NCI-H2171 (cell line): Measurements from ENCODE around the gene KCNIP3.
A peak's percentile ranks its signal among the peaks of the same experiment; 100 is the strongest.
"Not testable (repeated sequence)": the region's sequence is repeated elsewhere in the genome, so short reads cannot be mapped to it uniquely, and the experiment has no call there.

ENCODE experiments used
- DNase-seq: peaks from one replicate; lab custom pipeline; 2025; lab: John Stamatoyannopoulos, UW

The KCNIP3 gene

DNA sequence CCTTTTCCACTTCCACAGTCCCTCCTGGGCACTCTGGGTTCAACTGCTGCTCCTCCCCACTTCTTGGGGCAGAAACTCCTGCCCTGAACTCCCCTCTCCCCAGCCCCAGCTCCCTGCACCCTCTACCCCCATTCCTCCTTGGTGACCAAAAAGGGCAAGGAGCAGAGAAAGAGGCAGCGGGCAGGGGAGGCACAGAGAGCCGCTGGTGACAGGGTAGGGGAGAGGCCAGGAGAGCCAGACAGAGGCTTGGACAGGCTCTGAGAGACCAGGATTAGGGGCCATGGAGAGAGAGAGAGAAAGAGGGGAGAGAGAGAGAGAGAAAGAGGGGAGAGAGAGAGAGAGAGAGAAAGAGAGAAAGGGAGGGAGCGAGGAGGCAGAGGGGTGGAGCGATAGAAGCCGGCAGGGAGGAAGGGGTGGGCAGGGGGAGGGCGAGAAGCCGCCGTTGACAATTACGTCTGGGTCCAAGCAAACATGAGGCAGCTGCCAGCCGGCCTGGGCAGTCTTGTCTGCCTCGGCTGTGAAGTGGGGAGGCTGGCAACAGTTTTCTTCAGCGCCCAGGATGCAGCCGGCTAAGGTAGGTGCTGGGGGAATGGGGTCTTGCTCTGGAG lies at the start of gene KCNIP3:
Gene KCNIP3 (plus strand): TSS at position 468 of the 608 bp plus-strand sequence. CDS start 92 bp downstream, at position 560.
- DNase-seq, result peak; percentile 54

DNA sequence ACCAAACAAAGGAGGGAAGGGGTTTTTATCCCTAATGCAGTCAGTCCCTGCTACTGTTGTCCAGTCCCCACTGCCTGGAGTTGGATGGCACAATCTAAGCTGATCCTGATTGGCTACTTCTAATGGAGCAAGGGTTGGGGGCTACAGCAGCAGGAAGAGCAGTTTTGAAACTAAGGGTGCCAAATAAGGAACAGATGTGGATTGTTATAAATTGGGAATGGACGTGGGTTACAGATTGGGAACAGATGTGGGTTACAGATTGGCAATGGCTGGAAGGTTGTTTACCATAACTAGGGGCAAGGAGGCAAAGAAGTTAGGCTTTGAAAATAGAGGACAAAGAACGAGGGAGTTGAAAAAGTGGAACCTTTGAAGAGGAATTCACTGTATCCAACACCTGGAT lies 38.9 kb upstream of the KCNIP3 start:
- no peak for DNase-seq

DNA sequence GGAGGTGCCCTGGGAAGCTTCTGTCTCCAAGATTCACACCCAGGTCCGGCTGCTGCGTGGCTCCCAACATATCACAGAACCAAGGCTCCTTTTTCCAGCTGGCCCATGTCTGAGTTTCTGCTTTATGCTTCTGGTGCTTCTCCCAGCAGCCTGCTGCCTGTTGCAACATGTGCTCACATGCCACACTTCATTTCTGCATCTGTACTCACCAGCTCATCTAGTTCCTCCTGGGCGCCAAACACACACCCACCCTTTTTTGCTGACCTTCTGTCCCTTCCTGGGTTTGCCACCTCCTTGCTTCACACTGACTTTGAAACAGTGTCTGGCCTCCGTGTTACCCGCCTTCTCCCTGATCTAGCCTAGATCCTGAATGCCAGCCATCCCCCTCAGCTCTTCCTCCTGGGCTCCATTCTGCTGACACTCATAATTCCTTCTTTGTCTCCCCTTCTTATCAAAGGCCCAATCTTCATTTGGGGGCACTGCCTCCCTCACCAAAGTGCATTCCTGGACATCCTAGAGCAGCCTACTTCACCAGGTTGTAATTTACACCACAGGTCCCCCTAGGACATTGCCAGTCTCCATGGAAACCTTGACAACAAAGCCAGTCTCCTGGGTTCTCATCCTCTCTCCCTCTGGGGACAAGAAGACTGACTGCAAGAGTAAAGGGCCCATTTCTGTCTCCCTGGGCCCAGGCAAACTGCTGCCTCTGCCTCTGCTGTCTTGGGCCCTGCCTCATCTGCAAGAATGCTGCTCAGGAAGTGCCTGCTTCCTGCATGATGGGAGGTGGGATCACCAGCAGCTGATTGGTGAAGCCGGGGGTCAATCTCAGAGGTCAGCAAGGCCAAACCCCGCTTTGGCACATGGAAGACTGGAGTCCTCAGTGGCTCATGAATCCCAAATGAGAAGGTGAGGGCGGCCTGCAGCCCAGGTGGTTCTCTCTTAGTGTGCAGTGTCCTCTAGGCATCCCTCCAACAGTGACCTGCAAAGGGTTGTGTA lies 36.8 kb upstream of the KCNIP3 start:
- peak; percentile 20 for DNase-seq

DNA sequence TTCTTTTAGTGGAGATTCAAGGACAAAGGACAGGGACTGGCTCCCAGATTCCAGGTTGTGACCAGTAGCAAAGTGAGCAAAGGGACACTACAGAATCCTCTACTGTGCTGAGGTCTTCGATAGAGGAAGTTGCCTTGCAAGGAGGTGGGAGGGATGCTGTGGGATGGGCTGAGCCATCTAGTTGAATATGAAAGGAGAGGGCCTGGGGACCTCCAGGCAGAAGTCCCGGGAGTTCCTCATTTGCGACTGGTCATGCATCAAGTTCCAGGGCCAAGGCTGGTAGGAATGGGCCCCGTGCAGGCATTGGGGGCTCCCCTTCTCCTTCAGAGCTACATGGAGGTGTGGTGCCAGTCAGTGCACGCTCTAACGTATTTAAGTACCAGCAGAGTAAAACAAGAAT lies 35.5 kb upstream of the KCNIP3 start:
- no peak for DNase-seq

DNA sequence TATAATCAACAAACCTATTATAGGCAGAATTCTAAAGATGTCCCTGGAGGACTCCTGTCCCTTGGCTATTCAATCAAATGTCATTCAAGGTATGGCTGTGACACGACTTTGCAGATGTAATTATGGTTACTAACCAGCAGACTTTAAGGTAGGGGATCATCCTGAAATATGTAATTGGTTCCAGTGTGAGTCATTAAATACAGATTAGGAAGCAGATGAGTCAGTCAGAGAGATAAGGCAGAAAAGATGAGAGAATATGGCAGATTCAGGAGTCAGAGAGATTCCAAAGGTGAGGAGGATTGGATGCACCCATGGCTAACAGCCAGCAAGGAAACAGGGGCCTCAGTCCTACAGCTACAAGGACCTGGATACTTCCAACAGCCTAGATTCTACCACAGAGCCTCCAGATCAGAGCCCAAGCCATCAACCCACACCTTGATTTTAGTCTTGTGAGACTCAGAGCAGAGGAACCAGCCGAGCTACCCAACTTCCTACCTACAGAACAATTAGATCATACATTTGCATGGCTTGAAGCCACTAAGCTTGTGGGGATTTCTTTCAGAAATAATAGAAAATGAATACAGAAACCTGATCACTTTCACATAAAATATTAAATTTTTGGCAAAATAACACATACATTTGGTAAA lies 34.1 kb upstream of the KCNIP3 start:
- DNase-seq, result no peak

DNA sequence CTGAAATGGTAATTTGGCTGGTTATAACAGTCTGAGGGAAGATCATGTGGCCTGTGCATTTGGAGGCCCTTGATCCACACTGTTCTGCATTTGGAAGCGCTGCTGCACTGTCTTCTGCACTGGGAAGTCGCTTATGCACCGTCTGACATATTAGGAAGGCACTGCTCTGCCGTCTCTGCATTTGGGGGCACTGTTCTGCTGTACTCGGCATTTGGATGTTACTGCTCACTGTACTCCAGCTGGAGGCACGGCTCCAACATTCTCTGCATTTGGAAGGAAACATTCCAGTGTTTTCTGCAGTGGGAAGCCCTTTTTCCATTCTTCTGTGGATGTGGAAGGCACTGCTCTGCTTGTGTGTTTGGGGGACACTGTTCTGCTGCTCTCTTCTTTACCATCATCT lies 32.5 kb upstream of the KCNIP3 start:
- no peak for DNase-seq

DNA sequence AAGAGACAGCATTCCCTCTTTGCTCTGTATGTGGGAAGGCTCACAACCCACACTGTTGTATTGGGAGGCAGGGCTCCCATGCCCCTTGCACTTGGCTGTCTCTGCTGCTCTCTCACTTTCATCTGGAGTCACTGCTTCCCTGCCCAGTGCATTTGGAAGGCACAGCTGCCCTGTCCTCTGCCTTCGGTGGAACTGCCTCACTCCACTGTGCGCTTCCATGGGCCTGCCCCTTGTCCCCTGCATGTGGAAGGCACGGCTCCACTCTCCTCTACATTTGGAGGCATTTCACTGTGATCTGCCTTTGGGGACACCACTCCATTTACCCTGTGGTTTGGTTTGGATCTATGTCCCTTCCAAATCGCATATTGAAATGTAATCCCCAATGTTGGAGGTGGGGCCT lies 32.0 kb upstream of the KCNIP3 start:
- DNase-seq, result no peak

DNA sequence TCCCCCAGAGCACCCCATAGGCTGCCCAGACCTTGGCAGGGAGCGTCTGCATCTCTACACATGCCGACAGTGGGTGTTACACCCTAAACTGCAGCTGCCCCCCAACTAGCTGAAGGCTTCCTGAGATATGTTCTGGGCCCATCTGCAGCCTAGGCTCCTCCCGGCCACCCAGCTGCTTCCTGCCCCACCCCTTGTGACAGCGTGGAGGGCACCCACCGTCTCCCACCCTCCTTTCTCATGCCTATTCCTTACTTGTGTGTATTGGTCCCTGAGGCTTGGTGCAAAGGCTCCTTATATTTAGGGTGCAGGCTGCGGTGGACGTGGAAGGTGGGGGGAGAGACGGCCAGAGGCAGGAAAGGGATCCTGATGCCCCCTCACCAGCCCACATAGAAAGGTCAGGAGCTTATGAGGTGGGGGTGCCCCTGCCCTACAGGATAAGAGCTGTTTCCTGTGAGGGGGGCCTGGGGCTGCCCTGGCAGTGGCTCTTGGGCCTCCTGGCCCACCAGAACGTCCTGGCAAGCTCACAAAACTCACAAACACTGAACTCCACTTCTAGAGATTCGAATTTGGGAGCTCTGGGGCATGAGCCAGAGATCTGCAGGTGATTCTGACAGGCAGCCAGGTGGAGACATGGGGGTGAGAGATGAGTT lies 30.2 kb upstream of the KCNIP3 start:
- DNase-seq, result no peak

DNA sequence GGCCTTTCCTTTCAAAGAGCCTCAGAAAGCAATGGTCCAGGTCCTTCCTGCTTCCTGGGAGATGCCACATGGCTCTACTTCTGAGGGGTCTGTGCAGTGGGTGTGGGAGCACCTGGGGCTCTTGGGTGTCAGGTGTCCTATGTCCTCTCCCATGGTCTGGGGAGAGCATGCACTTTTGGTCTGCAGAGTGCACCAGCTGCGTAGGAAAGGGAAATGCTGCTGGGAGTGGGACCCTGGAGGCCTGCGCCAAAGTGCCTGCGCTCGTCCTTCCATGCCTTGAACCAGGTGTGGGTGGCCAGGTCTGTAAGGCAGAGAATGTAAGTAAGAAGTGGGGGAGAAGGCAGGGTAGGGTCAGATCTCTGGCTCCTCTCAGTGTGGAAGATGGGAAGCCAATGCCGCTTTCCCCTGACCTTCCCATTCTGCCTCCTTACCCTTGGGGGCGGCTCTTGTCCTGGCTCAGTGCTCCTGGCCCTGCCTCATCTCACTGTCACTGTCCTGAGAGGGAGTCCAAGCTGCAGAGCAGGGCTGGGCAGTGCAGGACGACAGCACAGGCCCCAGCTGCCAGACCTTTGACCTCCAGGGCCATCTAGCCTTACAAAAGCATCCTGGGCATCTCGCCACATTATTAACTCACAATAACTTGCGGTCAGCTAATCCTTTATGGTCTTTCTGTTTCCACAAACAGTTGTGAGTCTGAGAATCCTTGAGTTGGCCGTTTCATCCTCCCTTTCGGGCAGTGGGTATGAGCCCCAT lies 29.5 kb upstream of the KCNIP3 start:
- DNase-seq, result no peak

DNA sequence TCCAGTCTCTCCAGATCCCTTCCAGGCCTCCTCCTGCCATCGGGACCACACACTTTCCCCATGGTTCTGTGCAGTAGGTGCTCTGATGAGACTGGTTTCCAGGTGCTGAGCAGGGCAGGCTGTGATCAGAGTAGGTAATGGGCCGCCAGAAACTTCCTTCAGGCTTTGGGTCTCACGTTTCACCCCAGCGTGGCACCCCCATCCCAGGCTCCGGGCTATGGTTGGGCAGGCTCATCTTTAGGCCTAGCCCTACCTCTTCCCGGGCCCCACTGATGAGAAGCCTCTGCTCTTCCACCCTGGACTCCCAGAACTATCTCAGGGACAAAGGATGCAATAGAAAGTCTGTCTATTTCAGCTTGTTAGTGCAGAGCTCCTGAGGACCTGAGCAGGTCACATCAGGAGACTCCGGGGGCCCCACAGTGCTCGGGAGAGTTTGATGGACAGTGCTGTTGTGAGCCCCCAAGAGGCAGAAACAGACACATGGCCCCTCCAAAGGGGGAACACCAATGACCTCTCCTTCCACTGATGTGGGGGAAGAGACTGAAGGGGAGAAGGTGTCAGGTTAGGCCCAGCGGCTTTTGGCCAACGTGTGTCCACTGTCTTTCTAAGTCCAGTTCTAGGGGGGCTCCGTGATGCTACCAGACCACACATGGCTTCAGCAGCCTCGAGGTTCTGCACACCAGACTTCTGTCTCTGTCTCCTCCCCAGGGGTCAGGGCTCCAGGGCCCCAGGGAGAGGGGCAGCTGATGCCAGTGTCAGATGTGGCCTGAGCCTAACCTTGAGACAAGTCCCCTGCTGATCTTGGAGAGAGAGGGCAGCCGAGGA lies 28.7 kb upstream of the KCNIP3 start:
- no peak for DNase-seq

DNA sequence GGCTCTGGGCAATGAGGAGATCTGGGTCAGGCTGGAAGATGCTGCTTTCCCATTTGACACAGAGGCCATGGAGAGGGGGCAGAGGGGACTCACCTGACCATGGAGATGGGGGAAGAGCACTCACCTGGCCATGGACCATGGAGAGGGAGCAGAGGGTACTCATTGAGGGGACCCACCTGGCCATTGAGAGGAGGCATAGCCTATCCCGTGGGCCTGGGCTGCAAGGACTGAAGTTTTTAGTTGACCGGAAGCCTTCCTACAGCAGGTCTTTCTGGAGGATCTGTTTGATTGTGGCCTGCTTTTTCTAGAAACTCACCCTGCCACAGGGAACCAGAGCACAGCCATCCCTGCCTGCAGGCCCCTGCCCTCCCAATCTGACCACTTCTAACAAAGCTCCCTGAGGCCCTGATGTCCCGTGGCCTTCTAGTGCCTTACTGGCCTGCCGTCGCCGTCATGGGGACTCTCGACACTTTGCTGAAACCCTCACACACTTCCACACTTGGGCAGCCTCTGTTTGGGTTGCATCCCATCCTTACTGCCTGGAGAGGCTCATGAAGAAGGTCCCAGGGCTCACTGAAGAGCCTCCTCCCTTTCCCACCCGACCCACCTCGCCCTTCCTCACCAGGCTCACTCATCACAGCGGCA lies 28.0 kb upstream of the KCNIP3 start:
- no peak for DNase-seq

DNA sequence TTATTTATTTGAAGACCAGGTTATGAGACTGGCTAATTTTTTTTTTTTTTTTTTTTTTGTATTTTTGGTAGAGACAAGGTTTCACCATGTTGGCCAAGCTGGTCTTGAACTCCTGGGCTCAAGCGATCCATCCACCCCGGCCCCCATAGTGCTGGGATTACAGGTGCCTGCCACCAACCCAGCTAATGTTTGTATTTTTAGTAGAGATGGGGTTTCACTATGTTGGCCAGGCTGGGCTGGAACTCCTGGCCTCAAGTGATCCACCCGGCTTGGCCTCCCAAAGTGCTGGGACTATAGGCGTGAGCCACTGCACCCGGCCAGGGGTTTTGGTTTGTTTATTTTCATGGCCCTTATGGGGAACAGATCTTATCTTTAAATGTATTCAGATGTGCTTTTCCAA lies 27.4 kb upstream of the KCNIP3 start:
- DNase-seq, result not testable (repeated sequence)

DNA sequence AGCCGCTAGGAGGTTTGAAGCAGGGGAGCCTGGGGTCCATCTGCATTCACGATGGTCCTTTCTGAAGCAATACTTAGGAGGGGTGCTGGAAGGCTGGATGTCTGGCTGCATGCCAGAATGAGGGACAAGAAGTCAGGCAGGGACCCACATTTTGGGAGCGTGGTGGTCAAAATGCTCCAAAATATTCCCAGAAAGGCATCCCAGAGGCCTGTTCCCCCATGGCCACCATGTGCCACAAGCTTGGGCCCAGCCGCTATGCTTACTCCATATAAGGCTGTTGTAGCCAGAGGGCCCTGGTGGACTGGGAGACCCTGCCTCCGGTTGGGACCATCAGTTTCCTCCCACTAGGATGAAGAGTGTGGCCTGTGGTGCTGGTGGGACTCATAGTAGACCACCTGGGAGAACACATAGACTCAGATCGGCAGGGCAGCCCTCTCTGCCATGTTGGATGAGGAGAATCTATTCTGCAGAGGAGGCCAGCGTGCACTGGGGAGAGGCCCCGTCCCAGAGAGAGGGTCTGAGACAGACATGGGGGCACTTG lies 26.5 kb upstream of the KCNIP3 start:
- no peak for DNase-seq

DNA sequence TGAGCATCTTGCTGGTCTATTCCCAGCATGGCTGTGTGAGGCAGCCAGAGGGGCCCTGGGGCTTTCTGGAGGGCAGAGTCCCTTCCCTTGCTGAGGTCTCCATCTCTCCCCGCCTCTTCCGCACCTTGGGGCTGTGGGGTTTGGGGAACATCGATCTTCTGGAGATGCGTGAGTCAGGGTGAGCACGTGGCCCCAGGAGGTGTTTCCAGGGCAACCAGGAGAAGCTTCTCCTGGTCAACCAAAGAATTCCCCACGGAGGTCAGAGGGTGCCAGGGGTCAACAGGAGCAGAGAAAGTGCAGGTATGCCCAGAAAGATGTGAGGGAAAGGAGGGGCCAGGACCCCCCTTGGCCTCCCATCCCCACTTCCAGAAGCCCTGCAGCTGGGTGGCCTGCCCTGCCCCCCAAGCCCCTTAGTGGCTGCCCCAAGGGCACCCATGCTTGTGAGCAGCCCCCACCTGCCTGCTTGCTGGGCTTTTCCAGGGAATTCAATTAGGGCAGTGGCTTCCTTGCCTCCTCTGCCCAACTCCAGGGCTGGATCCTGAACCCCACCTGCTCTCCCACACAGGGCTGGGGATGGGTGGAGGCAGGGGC lies 25.7 kb upstream of the KCNIP3 start:
- no peak for DNase-seq

DNA sequence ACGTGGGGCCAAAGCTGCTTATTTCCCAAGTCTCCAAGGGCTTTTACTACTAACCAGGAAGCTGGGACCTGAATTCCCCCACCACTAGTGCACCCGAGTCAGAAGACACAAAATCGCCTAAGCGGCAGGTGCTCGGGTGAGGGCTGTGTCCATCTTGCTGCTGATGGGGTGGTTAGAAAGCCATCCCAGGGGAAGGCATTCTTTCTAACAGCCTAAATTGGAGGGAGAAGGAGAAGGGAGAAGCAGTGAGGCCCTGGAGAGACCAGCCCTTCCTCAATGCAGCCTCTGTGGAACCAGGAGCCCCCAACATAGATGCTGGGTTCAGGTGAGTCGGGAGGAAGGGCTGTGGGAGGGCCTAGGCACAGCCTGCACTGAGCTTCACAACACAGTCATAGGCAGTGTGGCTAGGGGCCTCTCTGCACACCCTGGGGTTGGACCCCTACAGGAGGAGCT lies 24.8 kb upstream of the KCNIP3 start:
- DNase-seq, result no peak

DNA sequence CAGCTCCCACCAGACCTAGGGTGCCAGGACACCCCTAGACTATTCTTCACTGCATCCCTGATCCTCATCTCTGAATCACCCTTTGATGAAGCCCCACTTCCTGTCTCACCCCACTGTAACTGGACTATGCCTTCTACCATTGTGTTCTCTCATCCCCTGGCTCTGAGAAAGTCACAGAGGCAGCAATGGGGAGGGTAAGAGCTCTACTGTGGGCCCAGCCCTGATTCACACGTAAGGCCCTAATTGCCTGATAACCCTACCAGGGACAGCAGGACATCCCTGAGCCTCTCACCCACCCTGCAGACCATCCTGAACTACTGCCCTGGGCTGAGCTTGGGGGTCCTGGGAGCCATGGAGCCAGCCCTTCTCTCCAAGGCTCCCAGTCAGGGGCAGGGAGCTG lies 24.4 kb upstream of the KCNIP3 start:
- no peak for DNase-seq

DNA sequence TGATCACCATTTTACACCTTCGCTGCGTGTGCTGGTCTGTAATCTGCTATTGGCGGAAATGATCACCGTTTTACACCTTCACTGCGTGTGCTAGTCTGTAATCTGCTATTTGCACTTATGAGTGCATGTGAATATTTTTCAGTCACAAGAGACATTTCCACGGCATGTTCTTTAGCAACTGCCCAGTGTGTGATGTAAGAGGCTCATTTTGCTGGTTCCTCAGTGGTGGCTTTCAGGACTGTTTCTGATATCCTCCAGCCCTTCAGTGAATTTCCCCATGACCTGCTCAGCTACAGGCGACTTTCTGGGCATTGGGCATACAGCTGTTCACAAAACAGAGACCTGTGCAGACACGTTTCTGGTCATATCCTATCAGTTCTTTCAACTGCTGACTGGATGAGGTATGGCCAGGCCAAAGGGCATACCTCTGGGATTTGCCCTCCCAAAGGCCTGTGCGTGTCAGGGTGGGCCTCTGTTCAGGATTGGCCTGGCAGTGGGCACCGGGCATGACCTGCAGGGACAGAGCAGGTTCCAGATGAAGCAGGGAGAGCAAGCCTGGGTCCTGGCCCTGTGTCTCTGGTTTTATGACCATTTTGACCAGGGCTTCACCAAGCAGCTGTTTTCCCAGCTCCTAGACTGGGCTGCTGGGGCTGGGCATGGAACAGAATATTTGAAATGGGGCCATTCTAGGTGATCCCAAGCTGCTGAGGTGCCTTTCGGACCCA lies 23.4 kb upstream of the KCNIP3 start:
- DNase-seq, result no peak

DNA sequence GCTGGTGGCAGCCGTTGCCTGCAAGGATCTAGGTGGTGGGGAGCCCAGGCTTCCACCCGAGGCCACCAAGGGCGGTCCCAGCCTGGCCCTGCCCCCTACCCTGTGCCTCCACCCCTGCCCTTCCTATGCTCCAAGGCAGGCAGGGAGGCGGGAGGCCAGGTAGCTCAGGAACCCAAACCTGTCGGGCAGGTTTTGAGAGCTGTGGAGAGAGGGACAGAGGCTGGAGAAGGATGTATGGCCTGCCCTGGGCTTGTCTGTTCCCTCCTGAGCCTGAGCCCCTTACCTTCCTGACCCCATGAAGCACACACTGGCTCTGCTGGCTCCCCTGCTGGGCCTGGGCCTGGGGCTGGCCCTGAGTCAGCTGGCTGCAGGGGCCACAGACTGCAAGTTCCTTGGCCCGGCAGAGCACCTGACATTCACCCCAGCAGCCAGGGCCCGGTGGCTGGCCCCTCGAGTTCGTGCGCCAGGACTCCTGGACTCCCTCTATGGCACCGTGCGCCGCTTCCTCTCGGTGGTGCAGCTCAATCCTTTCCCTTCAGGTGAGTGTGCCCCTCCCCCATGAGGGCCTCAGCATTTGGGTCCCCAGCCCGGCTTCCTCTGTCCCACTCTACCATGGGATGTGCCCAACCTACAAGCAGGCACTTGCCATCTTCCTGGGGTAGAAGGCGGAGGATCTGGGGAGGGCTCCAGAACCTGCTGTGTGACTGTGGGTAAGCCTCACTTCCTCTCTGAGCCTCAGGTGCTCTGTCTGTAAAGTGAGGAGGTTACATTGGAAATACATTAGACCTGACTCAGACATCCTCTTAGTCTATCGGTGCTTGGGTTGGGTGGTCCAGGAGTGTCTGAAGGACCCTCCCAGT lies 22.6 kb upstream of the KCNIP3 start, which contains the start of gene PROM2:
Gene PROM2 (plus strand): TSS at position 159 of the 860 bp plus-strand sequence. CDS start 137 bp downstream, at position 296.
- no peak for DNase-seq
